Fibroblast of lung (primary cell): ENCODE data around the gene SCD. TPM values are rescaled to one million over a fixed set of nuclear protein-coding genes. Genes with fewer than 3 reads are reported as not detected.

Experiments
- DNase-seq, 2 donors: peaks; one replicate each; pipeline versions ENCODE4 v3.0.0 to v3.0.0-alpha.2; 2010; ENCODE audit warnings: low read depth in 2 of 2
- H2AFZ ChIP-seq: 2 replicates; pipeline ENCODE4 v1.5.1; 2012; ENCODE audit warnings: low read length, control low read depth, inconsistent platforms
- H3K27ac ChIP-seq: 2 replicates; pipeline ENCODE4 v1.5.1; 2011; ENCODE audit warnings: low read length, control low read depth; ENCODE audit not compliant: insufficient read depth
- H3K27me3 ChIP-seq: 2 replicates; pipeline ENCODE4 v1.5.1; 2011; ENCODE audit warnings: mild to moderate bottlenecking, low read length; ENCODE audit not compliant: control insufficient read depth, insufficient read depth
- H3K36me3 ChIP-seq: 2 replicates; pipeline ENCODE4 v1.5.1; 2011; ENCODE audit warnings: low read length; ENCODE audit not compliant: control insufficient read depth, insufficient read depth
- H3K4me1 ChIP-seq: 2 replicates; pipeline ENCODE4 v1.5.1; 2011; ENCODE audit warnings: low read length; ENCODE audit not compliant: control insufficient read depth, insufficient read depth; ENCODE audit errors: extremely low read depth
- H3K4me2 ChIP-seq: 2 replicates; pipeline ENCODE4 v1.5.1; 2011; ENCODE audit warnings: low read length, control low read depth; ENCODE audit not compliant: insufficient read depth; ENCODE audit errors: extremely low read depth
- H3K4me3 ChIP-seq, 4 experiments: fragments of 200-600 bp in 1 of 4; sonication (generic) in 1 of 4; replicated peaks in 1 of 4; 2 replicates each; pipeline ENCODE4 v1.5.1; 2011 to 2016; ENCODE audit warnings: low read length in 4 of 4, low read depth in 3 of 4, mild to moderate bottlenecking in 3 of 4, control low read depth in 2 of 4, inconsistent platforms in 1 of 4, mixed read lengths in 1 of 4; ENCODE audit not compliant: insufficient read depth in 1 of 4; ENCODE audit errors: control extremely low read depth in 1 of 4
- H3K79me2 ChIP-seq: 2 replicates; pipeline ENCODE4 v1.5.1; 2012; ENCODE audit warnings: mild to moderate bottlenecking, low read length, inconsistent platforms; ENCODE audit not compliant: control insufficient read depth, insufficient read depth
- H3K9ac ChIP-seq: 2 replicates; pipeline ENCODE4 v1.5.1; 2011; ENCODE audit warnings: mild to moderate bottlenecking, low read length, control low read depth; ENCODE audit not compliant: insufficient read depth
- H3K9me3 ChIP-seq: 2 replicates; pipeline ENCODE4 v1.5.1; 2012; ENCODE audit warnings: low read depth, low read length; ENCODE audit not compliant: control insufficient read depth, insufficient read depth
- H4K20me1 ChIP-seq: 2 replicates; pipeline ENCODE4 v1.5.1; 2011; ENCODE audit warnings: low read length; ENCODE audit not compliant: control insufficient read depth, insufficient read depth; ENCODE audit errors: extremely low read depth
- EZH2 ChIP-seq: IDR thresholded peaks from 2 replicates; pipeline ENCODE4 v1.5.1; 2012; ENCODE audit warnings: low read length, control low read depth, mild to moderate bottlenecking; ENCODE audit errors: missing control alignments
- polyA plus RNA-seq, 2 donors: library from polyadenylated mRNA; depleted of rRNA in 1 of 2; stranded (reverse) in 1 of 2; unstranded in 1 of 2; fragments of >200 nt; gene quantifications; 2 replicates each; pipeline ENCODE4 v1.2.1, GENCODE V29; 2011 to 2012; ENCODE audit warnings: missing spikeins in 1 of 2
- total RNA-seq: library from RNA; depleted of rRNA; stranded (reverse); fragments of >200 nt; gene quantifications from 2 replicates; pipeline ENCODE4 v1.2.1, GENCODE V29; 2014
- TF ChIP-seq, protein P1 (sequence below), 2 donors: IDR thresholded peaks in 1 of 2; conservative IDR thresholded peaks in 1 of 2; 1 replicate in 1 of 2; 2 replicates in 1 of 2; pipeline ENCODE4 v1.5.1; 2011 to 2012; ENCODE audit warnings: low read length in 2 of 2, control low read depth in 1 of 2, inconsistent platforms in 1 of 2, low read depth in 1 of 2, mild to moderate bottlenecking in 1 of 2

SCD gene
- total and polyA plus RNA-seq, 2 donors (not counting 1 experiment from before 2014, with no cell fraction given), result 537 to 754 TPM

DNA sequence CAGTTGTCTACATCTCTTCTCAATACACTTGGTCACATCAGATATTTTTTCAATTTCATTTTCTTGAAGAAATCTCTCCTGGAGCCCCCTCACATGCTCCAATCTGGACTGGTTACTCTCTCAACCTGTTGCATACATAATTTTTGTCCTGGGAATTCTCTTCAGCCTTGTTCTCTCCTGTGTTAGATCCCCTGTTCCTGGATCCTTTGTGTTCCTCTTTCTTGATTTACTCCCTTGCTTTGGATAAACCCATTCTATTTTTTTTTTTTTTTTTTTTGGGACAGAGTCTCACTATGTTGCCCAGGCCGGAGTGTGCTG lies 45.6 kb downstream of the SCD start:
- Histone ChIP-seq H3K4me1 (no peaks in the 10 kb centered on the region), H3K27ac (no peak overlapping the region), H3K4me3 (no peak overlapping the region), H2AFZ (no peak overlapping the region), H3K9me3 (no peaks in the 10 kb centered on the region), H3K9ac (no peak overlapping the region), H3K4me2 (no peak overlapping the region), H3K27me3 (no peaks in the 10 kb centered on the region), H3K36me3 (no peaks in the 10 kb centered on the region), H4K20me1 (no peaks in the 10 kb centered on the region), H3K79me2 (no peaks in the 10 kb centered on the region)
- TF ChIP-seq EZH2, result no peak
- TF ChIP-seq, protein P1, sequence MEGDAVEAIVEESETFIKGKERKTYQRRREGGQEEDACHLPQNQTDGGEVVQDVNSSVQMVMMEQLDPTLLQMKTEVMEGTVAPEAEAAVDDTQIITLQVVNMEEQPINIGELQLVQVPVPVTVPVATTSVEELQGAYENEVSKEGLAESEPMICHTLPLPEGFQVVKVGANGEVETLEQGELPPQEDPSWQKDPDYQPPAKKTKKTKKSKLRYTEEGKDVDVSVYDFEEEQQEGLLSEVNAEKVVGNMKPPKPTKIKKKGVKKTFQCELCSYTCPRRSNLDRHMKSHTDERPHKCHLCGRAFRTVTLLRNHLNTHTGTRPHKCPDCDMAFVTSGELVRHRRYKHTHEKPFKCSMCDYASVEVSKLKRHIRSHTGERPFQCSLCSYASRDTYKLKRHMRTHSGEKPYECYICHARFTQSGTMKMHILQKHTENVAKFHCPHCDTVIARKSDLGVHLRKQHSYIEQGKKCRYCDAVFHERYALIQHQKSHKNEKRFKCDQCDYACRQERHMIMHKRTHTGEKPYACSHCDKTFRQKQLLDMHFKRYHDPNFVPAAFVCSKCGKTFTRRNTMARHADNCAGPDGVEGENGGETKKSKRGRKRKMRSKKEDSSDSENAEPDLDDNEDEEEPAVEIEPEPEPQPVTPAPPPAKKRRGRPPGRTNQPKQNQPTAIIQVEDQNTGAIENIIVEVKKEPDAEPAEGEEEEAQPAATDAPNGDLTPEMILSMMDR (conservative IDR thresholded peaks at IDR 0.05 in 1 of 2, IDR thresholded peaks at IDR 0.05 in 1 of 2; ENCODE audit: low read depth in 1 of 2, low read length in 2 of 2), result no peak
- DNase-seq, result no peak

DNA sequence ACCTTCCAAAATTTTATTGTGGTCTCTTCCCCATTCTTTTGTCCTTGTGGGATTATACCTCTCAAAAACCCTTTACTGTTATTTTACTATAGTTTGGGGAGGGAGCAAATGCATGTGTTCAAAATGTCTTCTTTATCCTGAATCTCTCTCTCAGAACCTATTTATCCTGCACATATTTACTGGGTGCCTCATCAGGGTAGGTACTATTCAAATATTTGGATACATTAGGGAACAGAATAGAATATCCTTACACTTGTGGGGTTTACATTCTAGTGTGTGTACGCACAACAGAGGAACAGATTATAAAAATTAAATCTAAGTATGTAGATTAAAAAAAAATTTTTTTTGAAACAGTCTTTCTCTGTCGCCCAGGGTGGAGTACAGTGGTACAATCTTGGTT lies 48.6 kb downstream of the SCD start:
- no peaks in the 10 kb centered on the region for H3K9me3 ChIP-seq
- H3K4me3 ChIP-seq, result no peak overlapping the region
- H3K4me1 ChIP-seq, result no peaks in the 10 kb centered on the region
- H3K36me3 ChIP-seq, result no peaks in the 10 kb centered on the region
- no peaks in the 10 kb centered on the region for H3K27me3 ChIP-seq
- TF ChIP-seq, protein P1 (conservative IDR thresholded peaks at IDR 0.05 in 1 of 2, IDR thresholded peaks at IDR 0.05 in 1 of 2; ENCODE audit: low read depth in 1 of 2, low read length in 2 of 2), result no peak
- TF ChIP-seq EZH2, result no peak
- H3K79me2 ChIP-seq, result no peaks in the 10 kb centered on the region
- no peaks in the 10 kb centered on the region for H4K20me1 ChIP-seq
- H3K27ac ChIP-seq, result no peak overlapping the region
- DNase-seq, result no peak
- no peak overlapping the region for H2AFZ ChIP-seq
- H3K9ac ChIP-seq, result no peak overlapping the region
- no peak overlapping the region for H3K4me2 ChIP-seq

DNA sequence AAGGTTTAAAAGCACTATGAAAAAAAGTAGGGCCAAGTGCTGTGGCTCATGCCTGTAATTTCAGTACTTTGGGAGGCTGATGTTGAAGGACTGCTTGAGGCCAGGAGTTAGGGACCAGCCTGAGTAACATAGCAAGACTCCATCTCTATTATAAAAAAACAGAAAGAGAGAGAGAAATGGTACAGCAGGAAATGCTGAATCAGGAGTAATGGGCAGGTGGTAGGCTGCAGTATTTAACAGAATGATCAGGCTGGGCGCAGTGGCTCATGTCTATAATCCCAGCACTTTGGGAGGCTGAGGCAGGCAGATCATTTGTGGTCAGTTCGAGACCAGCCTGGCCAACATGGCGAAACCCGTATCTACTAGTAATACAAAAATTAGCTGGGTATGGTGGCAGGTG lies 49.6 kb downstream of the SCD start:
- H3K9me3 ChIP-seq, result no peaks in the 10 kb centered on the region
- H3K9ac ChIP-seq, result no peak overlapping the region
- H2AFZ ChIP-seq, result no peak overlapping the region
- H3K4me1 ChIP-seq, result no peaks in the 10 kb centered on the region
- H3K4me2 ChIP-seq, result no peak overlapping the region
- no peak overlapping the region for H3K4me3 ChIP-seq
- TF ChIP-seq, protein P1 (conservative IDR thresholded peaks at IDR 0.05 in 1 of 2, IDR thresholded peaks at IDR 0.05 in 1 of 2; ENCODE audit: low read depth in 1 of 2, low read length in 2 of 2), result no peak
- TF ChIP-seq EZH2, result no peak
- H3K36me3 ChIP-seq, result no peaks in the 10 kb centered on the region
- no peaks in the 10 kb centered on the region for H3K27me3 ChIP-seq
- H3K79me2 ChIP-seq, result no peaks in the 10 kb centered on the region
- H4K20me1 ChIP-seq, result no peaks in the 10 kb centered on the region
- H3K27ac ChIP-seq, result no peak overlapping the region
- DNase-seq, result no peak
